H1 (cell line): ENCODE data around the gene SCN2A. TPM values are rescaled to one million over a fixed set of nuclear protein-coding genes. Genes with fewer than 3 reads are reported as not detected.

Source experiments
- CTCF ChIA-PET: fragments of 300-600 bp; sonication (Branson Sonifier 250); formaldehyde crosslinking; loops from one replicate; lab custom pipeline; 2021; ENCODE audit not compliant: partially characterized antibody; lab: Charles Lee
- POLR2A ChIA-PET: fragments of 300-600 bp; sonication (Branson Sonifier 250); formaldehyde crosslinking; loops from one replicate; lab custom pipeline; 2021; ENCODE audit warnings: inconsistent platforms; ENCODE audit not compliant: partially characterized antibody; lab: Charles Lee
- DNase-seq, 2 experiments: peaks; one replicate each; pipeline versions ENCODE4 v3.0.0 to v3.0.0-alpha.2; 2010 to 2022; ENCODE audit warnings: low spot score in 2 of 2, low read depth in 1 of 2, mixed read lengths in 1 of 2
- FAIRE-seq: peaks from 2 replicates; lab custom pipeline; 2011; peaks lifted over from hg19 to GRCh38; lab: Jason Lieb, UNC
- H2AFZ ChIP-seq: 2 replicates; pipeline ENCODE4 v1.8.1; 2012; ENCODE audit warnings: low read length, inconsistent platforms
- H2AK5ac ChIP-seq: 2 replicates; pipeline ENCODE4 v1.6.1; 2013; ENCODE audit warnings: low read depth, low read length
- H2BK120ac ChIP-seq: replicated peaks from 2 replicates; pipeline ENCODE3; 2013; ENCODE audit warnings: low read depth, low read length, inconsistent platforms
- H2BK12ac ChIP-seq: 2 replicates; pipeline ENCODE4 v1.6.1; 2013; ENCODE audit warnings: low read depth, low read length
- H2BK15ac ChIP-seq: 2 replicates; pipeline ENCODE4 v1.6.1; 2013; ENCODE audit warnings: low read length
- H2BK20ac ChIP-seq: 2 replicates; pipeline ENCODE4 v1.6.1; 2013; ENCODE audit warnings: low read length
- H2BK5ac ChIP-seq: 2 replicates; pipeline ENCODE4 v1.6.1; 2013; ENCODE audit warnings: low read depth, low read length
- H3K14ac ChIP-seq: 2 replicates; pipeline ENCODE4 v1.6.1; 2013; ENCODE audit warnings: inconsistent platforms; ENCODE audit not compliant: insufficient read length
- H3K18ac ChIP-seq: 2 replicates; pipeline ENCODE4 v1.6.1; 2013; ENCODE audit warnings: low read length; ENCODE audit errors: extremely low read depth
- H3K23ac ChIP-seq: 2 replicates; pipeline ENCODE4 v1.6.1; 2013; ENCODE audit warnings: inconsistent platforms; ENCODE audit not compliant: insufficient read length
- H3K23me2 ChIP-seq: 2 replicates; pipeline ENCODE4 v1.6.1; 2013; ENCODE audit warnings: low read depth, low read length
- H3K27ac ChIP-seq: 2 replicates; pipeline ENCODE4 v1.6.1; 2011; ENCODE audit warnings: low read depth, low read length, inconsistent platforms
- H3K27me3 ChIP-seq, 4 experiments: replicated peaks in 1 of 4; 1 replicate in 1 of 4; 2 replicates in 3 of 4; pipeline versions ENCODE4 v1.6.1 to v1.8.1; 2011 to 2013; ENCODE audit warnings: low read length in 3 of 4, mild to moderate bottlenecking in 3 of 4, inconsistent platforms in 2 of 4, mixed read lengths in 2 of 4, moderate library complexity in 1 of 4; ENCODE audit not compliant: control insufficient read depth in 3 of 4, insufficient read depth in 3 of 4; ENCODE audit errors: extremely low read depth in 1 of 4
- H3K36me3 ChIP-seq, 4 experiments: 2 replicates each; pipeline versions ENCODE4 v1.6.1 to v1.8.1; 2011 to 2013; ENCODE audit warnings: mild to moderate bottlenecking in 4 of 4, low read length in 3 of 4, moderate library complexity in 2 of 4, control low read depth in 1 of 4, inconsistent platforms in 1 of 4; ENCODE audit not compliant: insufficient read depth in 4 of 4, control insufficient read depth in 2 of 4
- H3K4ac ChIP-seq: replicated peaks from 2 replicates; pipeline ENCODE3; 2013; ENCODE audit warnings: low read length, low read depth, mixed read lengths, inconsistent platforms; ENCODE audit not compliant: insufficient read length
- H3K4me1 ChIP-seq, 4 experiments: replicated peaks in 1 of 4; 1 replicate in 1 of 4; 2 replicates in 3 of 4; pipeline versions ENCODE4 v1.6.1 to v1.8.1; 2011 to 2013; ENCODE audit warnings: low read length in 3 of 4, inconsistent platforms in 2 of 4, mixed read lengths in 1 of 4; ENCODE audit not compliant: insufficient read depth in 4 of 4, control insufficient read depth in 3 of 4
- H3K4me2 ChIP-seq, 2 experiments: 2 replicates each; pipeline versions ENCODE4 v1.6.1 to v1.8.1; 2011 to 2013; ENCODE audit warnings: low read depth in 2 of 2, low read length in 2 of 2, control low read depth in 1 of 2, inconsistent platforms in 1 of 2, mild to moderate bottlenecking in 1 of 2; ENCODE audit not compliant: insufficient read depth in 1 of 2
- H3K4me3 ChIP-seq, 4 experiments: fragments of 200-600, 300-600 bp in 1 of 4; sonication (generic), shearing (Covaris generic), sonication (Bioruptor Twin) in 1 of 4; 2 replicates each; pipeline versions ENCODE4 v1.5.1 to v1.8.1; 2011 to 2016; ENCODE audit warnings: low read length in 4 of 4, low read depth in 3 of 4, control low read depth in 2 of 4, inconsistent platforms in 2 of 4, mild to moderate bottlenecking in 2 of 4, mixed read lengths in 1 of 4, moderate library complexity in 1 of 4; ENCODE audit not compliant: insufficient read depth in 2 of 4; ENCODE audit errors: extremely low read depth in 1 of 4
- H3K56ac ChIP-seq: replicated peaks from 2 replicates; pipeline ENCODE3; 2013; ENCODE audit warnings: low read depth, mild to moderate bottlenecking, mixed read lengths, low read length, inconsistent platforms; ENCODE audit not compliant: insufficient read length
- H3K79me1 ChIP-seq: 2 replicates; pipeline ENCODE4 v1.6.1; 2013; ENCODE audit warnings: low read depth, low read length, control low read depth
- H3K79me2 ChIP-seq, 2 experiments: 2 replicates each; pipeline versions ENCODE4 v1.6.1 to v1.8.1; 2012 to 2013; ENCODE audit warnings: low read length in 2 of 2, mild to moderate bottlenecking in 2 of 2, inconsistent platforms in 1 of 2; ENCODE audit not compliant: insufficient read depth in 2 of 2, control insufficient read depth in 1 of 2
- H3K9ac ChIP-seq, 4 experiments: replicated peaks in 1 of 4; 1 replicate in 1 of 4; 2 replicates in 3 of 4; pipeline versions ENCODE4 v1.6.1 to v1.8.1; 2011 to 2013; ENCODE audit warnings: low read depth in 3 of 4, low read length in 3 of 4, control low read depth in 2 of 4, mild to moderate bottlenecking in 2 of 4, moderate library complexity in 2 of 4, inconsistent platforms in 1 of 4; ENCODE audit errors: extremely low read depth in 1 of 4
- H3K9me3 ChIP-seq, 2 experiments: 2 replicates each; pipeline versions ENCODE4 v1.6.1 to v1.8.1; 2012 to 2013; ENCODE audit warnings: mild to moderate bottlenecking in 2 of 2, moderate library complexity in 2 of 2, control low read depth in 1 of 2, inconsistent platforms in 1 of 2, low read depth in 1 of 2, low read length in 1 of 2, mixed read lengths in 1 of 2; ENCODE audit not compliant: insufficient read depth in 2 of 2
- H4K20me1 ChIP-seq, 2 experiments: replicated peaks in 1 of 2; 2 replicates each; pipeline versions ENCODE3 to v1.8.1; 2011 to 2013; ENCODE audit warnings: inconsistent platforms in 2 of 2, low read length in 2 of 2, mild to moderate bottlenecking in 1 of 2; ENCODE audit not compliant: insufficient read depth in 2 of 2, control insufficient read depth in 1 of 2
- H4K5ac ChIP-seq: 2 replicates; pipeline ENCODE4 v1.6.1; 2013; ENCODE audit warnings: low read length, low read depth, mixed read lengths, inconsistent platforms; ENCODE audit not compliant: insufficient read length
- H4K8ac ChIP-seq: 2 replicates; pipeline ENCODE4 v1.8.0; 2013; ENCODE audit warnings: mild to moderate bottlenecking, moderate library complexity, low read length, inconsistent platforms; ENCODE audit not compliant: insufficient read depth; ENCODE audit errors: extremely low read depth
- H4K91ac ChIP-seq: replicated peaks from 2 replicates; pipeline ENCODE3; 2013; ENCODE audit warnings: low read length, mixed read lengths, inconsistent platforms; ENCODE audit not compliant: insufficient read length
- EGR1 ChIP-seq: IDR thresholded peaks from 2 replicates; pipeline ENCODE4 v1.6.1; 2011; ENCODE audit warnings: low read depth, low read length, borderline replicate concordance
- JUN ChIP-seq: IDR thresholded peaks from 2 replicates; pipeline ENCODE4 v1.6.1; 2011; ENCODE audit warnings: low read depth, mild to moderate bottlenecking, improper control_type of control experiment, low read length
- KDM5A ChIP-seq: fragments of 200-600 bp; IDR thresholded peaks from 2 replicates; pipeline ENCODE4 v1.7.1; 2012; ENCODE audit warnings: mild to moderate bottlenecking, low read length, inconsistent platforms, mixed read lengths
- NANOG ChIP-seq: IDR thresholded peaks from 2 replicates; pipeline ENCODE4 v1.6.1; 2011; ENCODE audit warnings: low read length, low read depth, mild to moderate bottlenecking, inconsistent platforms; ENCODE audit not compliant: insufficient read depth, poor library complexity, severe bottlenecking
- NRF1 ChIP-seq: IDR thresholded peaks from 2 replicates; pipeline ENCODE4 v1.6.1; 2011; ENCODE audit warnings: mild to moderate bottlenecking, low read depth, low read length, improper control_type of control experiment
- POU5F1 ChIP-seq: IDR thresholded peaks from 2 replicates; pipeline ENCODE4 v1.6.1; 2011; ENCODE audit warnings: low read depth, mild to moderate bottlenecking, low read length, moderate library complexity
- RXRA ChIP-seq: IDR thresholded peaks from 2 replicates; pipeline ENCODE4 v1.6.1; 2011; ENCODE audit warnings: low read depth, mild to moderate bottlenecking, low read length, moderate library complexity; ENCODE audit not compliant: insufficient read depth
- SRF ChIP-seq: IDR thresholded peaks from 2 replicates; pipeline ENCODE4 v1.6.1; 2011; ENCODE audit warnings: mild to moderate bottlenecking, low read depth, low read length, moderate library complexity
- SUZ12 ChIP-seq: fragments of 200-600 bp; sonication (generic); IDR thresholded peaks from 2 replicates; pipeline ENCODE4 v1.6.1; 2012; ENCODE audit warnings: mild to moderate bottlenecking, inconsistent platforms, low read length, moderate library complexity, mixed read lengths
- TAF1 ChIP-seq: IDR thresholded peaks from 2 replicates; pipeline ENCODE4 v1.6.1; 2011; ENCODE audit warnings: mild to moderate bottlenecking, low read depth, low read length
- TBP ChIP-seq: IDR thresholded peaks from 2 replicates; pipeline ENCODE4 v1.6.1; 2011; ENCODE audit warnings: low read depth, low read length, improper control_type of control experiment
- TCF12 ChIP-seq: IDR thresholded peaks from 2 replicates; pipeline ENCODE4 v1.6.1; 2011; ENCODE audit warnings: low read depth, mild to moderate bottlenecking, low read length
- polyA plus RNA-seq, 7 experiments: library from polyadenylated mRNA; depleted of rRNA in 3 of 7; stranded (reverse) in 5 of 7; unstranded in 2 of 7; fragments of >200 nt in 5 of 7; fragments of 200-250 nt in 2 of 7; gene quantifications; 1 replicate in 5 of 7; 2 replicates in 1 of 7; 4 replicates in 1 of 7; pipeline versions ENCODE4 v1.2.1 to v1.2.3, GENCODE V29; 2011 to 2013; ENCODE audit warnings: missing spikeins in 2 of 7, mixed read lengths in 2 of 7
- total RNA-seq: library from RNA; stranded (reverse); fragmentation: NEBNext Ultra II Directional; extraction: Animal tissue kit (Norgen Biotek cat#: 25700); gene quantifications from 2 replicates; pipeline ENCODE4 v1.2.1, GENCODE V29; 2021
- TF ChIP-seq, protein P1 (sequence below): IDR thresholded peaks from 2 replicates; pipeline ENCODE4 v1.6.1; 2012; ENCODE audit warnings: inconsistent platforms

SCN2A gene
- total and polyA plus RNA-seq, 2 of the 8 experiments (the other 6 are each of a cell fraction or from before 2014, with no cell fraction given) = 0.18 to 1.1 TPM

DNA sequence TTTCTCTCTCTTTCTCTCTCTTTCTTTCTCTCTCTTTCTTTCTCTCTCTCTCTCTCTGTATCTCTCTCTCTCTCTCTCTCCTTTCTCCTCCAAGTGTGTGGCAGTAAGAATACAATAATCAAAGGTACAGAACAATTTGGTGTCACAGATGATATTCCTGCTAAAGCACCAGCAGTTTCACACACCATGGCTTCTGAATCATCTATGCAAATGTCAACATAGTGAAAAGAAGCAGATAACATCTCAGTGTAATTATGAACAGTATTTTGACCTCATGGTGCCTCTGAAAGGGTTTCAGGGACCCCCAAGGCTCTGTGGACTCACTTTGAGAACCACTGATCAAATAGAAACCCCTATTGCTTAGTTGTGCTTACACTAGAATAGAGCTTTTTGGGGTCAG, 191.8 kb downstream of the SCN2A start:
- Histone ChIP-seq H3K4ac (no peak overlapping the region), H3K36me3 (no peaks in the 10 kb centered on the region), H2BK15ac (no peak overlapping the region), H3K9me3 (no peaks in the 10 kb centered on the region; a peak in 1 of 4 replicates), H4K8ac (no peak overlapping the region), H2BK12ac (no peak overlapping the region), H3K23me2 (no peaks in the 10 kb centered on the region), H4K91ac (no peak overlapping the region), H3K9ac (no peak overlapping the region), H3K14ac (no peak overlapping the region), H3K18ac (no peak overlapping the region), H2BK5ac (no peak overlapping the region), H3K4me2 (no peak overlapping the region), H3K56ac (no peak overlapping the region), H4K20me1 (no peaks in the 10 kb centered on the region), H2BK120ac (no peak overlapping the region), H3K79me1 (no peaks in the 10 kb centered on the region), H3K79me2 (no peaks in the 10 kb centered on the region), H4K5ac (no peak overlapping the region), H3K27ac (no peak overlapping the region), H3K27me3 (no peaks in the 10 kb centered on the region), H2AFZ (no peak overlapping the region), H2AK5ac (no peak overlapping the region), H2BK20ac (no peak overlapping the region), H3K4me3 (no peak overlapping the region), H3K23ac (no peak overlapping the region), H3K4me1 (peaks cover 0 to 5% (median under 1%) of the 10 kb centered on the region in 4 experiments; a peak in 2 of 7 replicates)
- DNase-seq (no peak), FAIRE-seq (no peak)
- CTCF ChIA-PET = no interaction called here
- POLR2A ChIA-PET = no interaction called here
- TF ChIP-seq SRF (no peak), KDM5A (no peak), TAF1 (no peak), POU5F1 (no peak), NANOG (no peak), JUN (no peak), TCF12 (no peak), NRF1 (no peak), TBP (no peak), SUZ12 (no peak), EGR1 (no peak), RXRA (no peak)
- TF ChIP-seq, protein P1, sequence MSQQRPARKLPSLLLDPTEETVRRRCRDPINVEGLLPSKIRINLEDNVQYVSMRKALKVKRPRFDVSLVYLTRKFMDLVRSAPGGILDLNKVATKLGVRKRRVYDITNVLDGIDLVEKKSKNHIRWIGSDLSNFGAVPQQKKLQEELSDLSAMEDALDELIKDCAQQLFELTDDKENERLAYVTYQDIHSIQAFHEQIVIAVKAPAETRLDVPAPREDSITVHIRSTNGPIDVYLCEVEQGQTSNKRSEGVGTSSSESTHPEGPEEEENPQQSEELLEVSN = no peak
